GM12878 (cell line): ENCODE results near the gene SPDYE4. TPM values are rescaled to one million over a fixed set of nuclear protein-coding genes. Genes with fewer than 3 reads are reported as not detected.

Experiments used
- ATAC-seq: fragments of 200-7000 bp; cut with Tn5 transposase; 3 replicates; pipeline ENCODE4 v1.9.1; 2020; ENCODE audit warnings: mild to moderate bottlenecking, moderate library complexity
- BruUV-seq: library from RNA; stranded (reverse); fragments of 400-500 nt; replicated peaks from 2 replicates; lab custom pipeline; 2021; lab: Mats Ljungman, UMichigan
- CTCF ChIA-PET: fragments of 300-600 bp; sonication (Branson Sonifier 250); formaldehyde crosslinking; extraction: SDS; loops from one replicate; lab custom pipeline; 2021; ENCODE audit warnings: inconsistent platforms; lab: Yijun Ruan, JAX
- POLR2A ChIA-PET: fragments of 350-600 bp; formaldehyde crosslinking; extraction: SDS; loops from one replicate; lab custom pipeline; 2021; ENCODE audit warnings: inconsistent platforms; lab: Charles Lee
- RAD21 ChIA-PET: fragments of 300-600 bp; sonication (Branson Sonifier 250); formaldehyde crosslinking; loops from one replicate; lab custom pipeline; 2023; ENCODE audit warnings: antibody characterized with exemption; ENCODE audit not compliant: unreplicated experiment; lab: Charles Lee
- SMC1A ChIA-PET: fragments of 300-600 bp; sonication (Branson Sonifier 250); formaldehyde crosslinking; loops from one replicate; lab custom pipeline; 2023; ENCODE audit not compliant: unreplicated experiment, uncharacterized antibody; lab: Charles Lee
- DNase-seq: peaks from one replicate; pipeline ENCODE4 v3.0.0-alpha.2; 2011; ENCODE audit warnings: low read depth, low spot score
- FAIRE-seq: peaks from 3 replicates; lab custom pipeline; 2011; peaks lifted over from hg19 to GRCh38; lab: Jason Lieb, UNC
- H2AFZ ChIP-seq: 2 replicates; pipeline ENCODE4 v1.6.0; 2011; ENCODE audit warnings: low read depth, low read length, control low read depth; ENCODE audit not compliant: control insufficient read depth
- H3K27ac ChIP-seq: 2 replicates; pipeline ENCODE4 v1.5.1; 2011; ENCODE audit warnings: control low read depth; ENCODE audit not compliant: control insufficient read depth, insufficient read depth
- H3K27me3 ChIP-seq, 2 experiments: replicated peaks in 1 of 2; 2 replicates each; pipeline versions ENCODE4 v1.6.0 to v1.6.1; 2011; ENCODE audit warnings: low read length in 1 of 2; ENCODE audit not compliant: control insufficient read depth in 2 of 2, insufficient read depth in 2 of 2
- H3K36me3 ChIP-seq, 2 experiments: 2 replicates each; pipeline ENCODE4 v1.5.1; 2011; ENCODE audit warnings: low read length in 1 of 2; ENCODE audit not compliant: control insufficient read depth in 2 of 2, insufficient read depth in 2 of 2
- H3K4me1 ChIP-seq: 2 replicates; pipeline ENCODE4 v1.6.1; 2011; ENCODE audit warnings: mild to moderate bottlenecking, low read length, moderate library complexity, mixed read lengths; ENCODE audit not compliant: control insufficient read depth, insufficient read depth
- H3K4me2 ChIP-seq: 2 replicates; pipeline ENCODE4 v1.6.0; 2011; ENCODE audit warnings: control low read depth; ENCODE audit not compliant: control insufficient read depth, insufficient read depth
- H3K4me3 ChIP-seq: fragments of 200-600 bp; sonication (generic); 2 replicates; pipeline ENCODE4 v1.5.1; 2016
- H3K79me2 ChIP-seq: 2 replicates; pipeline ENCODE4 v1.6.0; 2011; ENCODE audit warnings: low read length; ENCODE audit not compliant: control insufficient read depth, insufficient read depth
- H3K9ac ChIP-seq: 2 replicates; pipeline ENCODE4 v1.8.0; 2011; ENCODE audit warnings: low read length, control low read depth, mixed read lengths; ENCODE audit not compliant: control insufficient read depth, insufficient read depth
- H3K9me3 ChIP-seq: replicated peaks from 3 replicates; pipeline ENCODE4 v1.5.1; 2011; ENCODE audit warnings: mild to moderate bottlenecking, low read length; ENCODE audit not compliant: control insufficient read depth, insufficient read depth
- H4K20me1 ChIP-seq: 2 replicates; pipeline ENCODE4 v1.6.0; 2011; ENCODE audit not compliant: control insufficient read depth, insufficient read depth
- BACH1 ChIP-seq: fragments of 450-650 bp; IDR thresholded peaks from 2 replicates; pipeline ENCODE4 v1.6.1; 2017; ENCODE audit warnings: mild to moderate bottlenecking, borderline replicate concordance
- EGR1 ChIP-seq, 2 experiments: IDR thresholded peaks; 1 replicate in 1 of 2; 2 replicates in 1 of 2; pipeline ENCODE4 v1.6.1; 2011 to 2012; ENCODE audit warnings: low read depth in 2 of 2, low read length in 2 of 2, borderline replicate concordance in 1 of 2, mild to moderate bottlenecking in 1 of 2, moderate library complexity in 1 of 2
- IKZF1 ChIP-seq: fragments of 450-650 bp; conservative IDR thresholded peaks from 2 replicates; pipeline ENCODE4 v1.6.1; 2017; ENCODE audit warnings: antibody characterized with exemption, mild to moderate bottlenecking
- MEF2A ChIP-seq: IDR thresholded peaks from 2 replicates; pipeline ENCODE4 v1.6.1; 2011; ENCODE audit warnings: low read depth, mild to moderate bottlenecking, low read length, moderate library complexity; ENCODE audit not compliant: insufficient read depth
- NFYB ChIP-seq: IDR thresholded peaks from 2 replicates; pipeline ENCODE4 v1.6.1; 2011; ENCODE audit warnings: low read depth, mild to moderate bottlenecking, low read length, improper control_type of control experiment, moderate library complexity; ENCODE audit not compliant: insufficient read depth
- SIN3A ChIP-seq: IDR thresholded peaks from 2 replicates; pipeline ENCODE4 v1.6.1; 2012; ENCODE audit warnings: low read depth, low read length, improper control_type of control experiment
- SMAD1 ChIP-seq: fragments of 450-650 bp; IDR thresholded peaks from 2 replicates; pipeline ENCODE4 v1.6.1; 2018; ENCODE audit warnings: mild to moderate bottlenecking, low read depth; ENCODE audit not compliant: partially characterized antibody
- SMARCA5 ChIP-seq: fragments of 450-650 bp; IDR thresholded peaks from 2 replicates; pipeline ENCODE4 v1.6.1; 2017; ENCODE audit warnings: mild to moderate bottlenecking
- USF2 ChIP-seq: IDR thresholded peaks from 2 replicates; pipeline ENCODE4 v1.6.1; 2011; ENCODE audit warnings: low read depth, low read length, improper control_type of control experiment, borderline replicate concordance
- WRNIP1 ChIP-seq: IDR thresholded peaks from 2 replicates; pipeline ENCODE4 v1.6.1; 2011; ENCODE audit warnings: low read depth, low read length, improper control_type of control experiment, borderline replicate concordance
- WGBS: methylation state at CpG from one replicate; pipeline ENCODE4 v1.1.6; 2016; ENCODE audit warnings: low lambda C conversion rate; ENCODE audit not compliant: insufficient replicate concordance, insufficient coverage; ENCODE audit errors: missing lambda C conversion rate; 5-methylcytosine and 5-hydroxymethylcytosine counted together
- in situ Hi-C: fragments of 300-500 bp; cut with MboI; formaldehyde crosslinking; loops from 9 replicates; pipeline ENCODE4 v1.14.3; 2018; ENCODE audit warnings: mixed read lengths
- intact Hi-C: fragments of 100-400 bp; cut with micrococcal nuclease; formaldehyde crosslinking; loops from one replicate; pipeline ENCODE4 v1.14.2; 2022; ENCODE audit not compliant: unreplicated experiment
- polyA plus RNA-seq, 11 experiments: library from polyadenylated mRNA; depleted of rRNA in 4 of 11; unstranded in 6 of 11; stranded (reverse) in 5 of 11; fragments of >200 nt; fragmentation: Nextera tagmentation in 4 of 11; fragmentation: Illumina TruSeq in 1 of 11; extraction: Ambion mirVana in 4 of 11; extraction: Trizol in 1 of 11; gene quantifications; 1 replicate in 1 of 11; 2 replicates in 10 of 11; pipeline versions ENCODE4 v1.2.1 to v1.2.3, GENCODE V29; 2011 to 2016; ENCODE audit warnings: inconsistent platforms in 2 of 11, missing spikeins in 2 of 11, low read depth in 1 of 11
- total RNA-seq, 4 experiments: library from RNA; depleted of rRNA in 3 of 4; stranded (reverse); fragments of >200 nt in 3 of 4; fragmentation: Illumina TruSeq in 1 of 4; extraction: Trizol in 1 of 4; gene quantifications; 2 replicates each; pipeline versions ENCODE4 v1.2.1 to v1.2.3, GENCODE V29; 2013 to 2021

SPDYE4 gene
- total and polyA plus RNA-seq, 10 of the 15 experiments (the other 5 are each of a cell fraction or from before 2014, with no cell fraction given) = 0.07 to 0.18 TPM; not detected in 8

GRCh38 chr17:8719291-8720246 is 38.8 kb downstream of the SPDYE4 start:
- ATAC-seq = no peak
- Histone ChIP-seq H3K4me2 (no peak overlapping the region), H3K4me1 (no peaks in the 10 kb centered on the region), H3K9me3 (no peaks in the 10 kb centered on the region; the same call in 2 of the 3 replicates), H3K9ac (no peak overlapping the region), H3K4me3 (no peak overlapping the region), H3K79me2 (no peaks in the 10 kb centered on the region), H2AFZ (no peak overlapping the region), H4K20me1 (no peaks in the 10 kb centered on the region), H3K27me3 (no peaks in the 10 kb centered on the region; a peak in 1 of 4 replicates), H3K36me3 (no peaks in the 10 kb centered on the region), H3K27ac (no peak overlapping the region)
- CTCF ChIA-PET = no interaction called here
- WGBS = 34% methylated on average over 5 of the region's 5 CpGs
- FAIRE-seq = no peak
- RAD21 ChIA-PET = no interaction called here
- TF ChIP-seq IKZF1 (no peak), MEF2A (no peak), EGR1 (IDR thresholded peaks at IDR 0.05; ENCODE audit: borderline replicate concordance in 1 of 2, low read depth in 2 of 2, low read length in 2 of 2) (no peak), SMARCA5 (no peak), USF2 (no peak), WRNIP1 (no peak), SIN3A (no peak), NFYB (no peak), BACH1 (no peak), SMAD1 (no peak)
- SMC1A ChIA-PET = no interaction called here
- BruUV-seq = no TSS peak
- POLR2A ChIA-PET = no interaction called here
- intact Hi-C loops = no loop called here
- in situ Hi-C loops = no loop called here
- no peak for DNase-seq
